Subcutaneous adipose tissue (tissue), 4 donors: ENCODE measurements around the gene ID2. TPM values are rescaled to one million over a fixed set of nuclear protein-coding genes. Genes with fewer than 3 reads are reported as not detected.

Experiments
- total RNA-seq, 4 donors: library from RNA; depleted of rRNA; stranded (reverse); fragments of >200 nt; gene quantifications; one replicate each; pipeline ENCODE4 v1.1.0, GENCODE V29; 2016
- TF ChIP-seq, protein P1 (sequence below): fragments of 450-650 bp; IDR thresholded peaks from one replicate; pipeline ENCODE4 v1.5.1; 2016; ENCODE audit warnings: low read depth, mild to moderate bottlenecking, control low read depth, antibody characterized with exemption, moderate library complexity

The ID2 gene
- total RNA-seq, 4 donors from 2014 or later = 132 to 209 (median 182) TPM

DNA sequence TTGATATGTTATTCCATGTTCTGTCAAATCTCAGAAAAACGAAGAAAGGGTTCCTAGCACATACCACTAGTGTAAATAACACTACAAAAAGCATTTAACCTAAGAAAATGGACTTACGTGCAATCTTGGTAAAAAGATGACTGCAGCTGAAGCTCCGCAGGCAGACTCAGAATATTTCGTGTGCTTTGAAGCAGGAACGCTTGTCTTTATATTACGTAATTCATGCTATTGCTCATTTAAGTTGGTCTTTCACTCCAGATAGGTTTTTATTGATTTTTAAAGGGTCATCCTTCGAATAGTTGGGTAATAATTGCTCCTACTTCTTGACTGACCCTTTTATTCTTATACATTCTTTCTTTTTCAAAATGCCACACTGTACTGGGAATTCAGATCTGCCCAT, 44.0 kb downstream of the ID2 start:
- TF ChIP-seq, protein P1, sequence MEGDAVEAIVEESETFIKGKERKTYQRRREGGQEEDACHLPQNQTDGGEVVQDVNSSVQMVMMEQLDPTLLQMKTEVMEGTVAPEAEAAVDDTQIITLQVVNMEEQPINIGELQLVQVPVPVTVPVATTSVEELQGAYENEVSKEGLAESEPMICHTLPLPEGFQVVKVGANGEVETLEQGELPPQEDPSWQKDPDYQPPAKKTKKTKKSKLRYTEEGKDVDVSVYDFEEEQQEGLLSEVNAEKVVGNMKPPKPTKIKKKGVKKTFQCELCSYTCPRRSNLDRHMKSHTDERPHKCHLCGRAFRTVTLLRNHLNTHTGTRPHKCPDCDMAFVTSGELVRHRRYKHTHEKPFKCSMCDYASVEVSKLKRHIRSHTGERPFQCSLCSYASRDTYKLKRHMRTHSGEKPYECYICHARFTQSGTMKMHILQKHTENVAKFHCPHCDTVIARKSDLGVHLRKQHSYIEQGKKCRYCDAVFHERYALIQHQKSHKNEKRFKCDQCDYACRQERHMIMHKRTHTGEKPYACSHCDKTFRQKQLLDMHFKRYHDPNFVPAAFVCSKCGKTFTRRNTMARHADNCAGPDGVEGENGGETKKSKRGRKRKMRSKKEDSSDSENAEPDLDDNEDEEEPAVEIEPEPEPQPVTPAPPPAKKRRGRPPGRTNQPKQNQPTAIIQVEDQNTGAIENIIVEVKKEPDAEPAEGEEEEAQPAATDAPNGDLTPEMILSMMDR = no peak

DNA sequence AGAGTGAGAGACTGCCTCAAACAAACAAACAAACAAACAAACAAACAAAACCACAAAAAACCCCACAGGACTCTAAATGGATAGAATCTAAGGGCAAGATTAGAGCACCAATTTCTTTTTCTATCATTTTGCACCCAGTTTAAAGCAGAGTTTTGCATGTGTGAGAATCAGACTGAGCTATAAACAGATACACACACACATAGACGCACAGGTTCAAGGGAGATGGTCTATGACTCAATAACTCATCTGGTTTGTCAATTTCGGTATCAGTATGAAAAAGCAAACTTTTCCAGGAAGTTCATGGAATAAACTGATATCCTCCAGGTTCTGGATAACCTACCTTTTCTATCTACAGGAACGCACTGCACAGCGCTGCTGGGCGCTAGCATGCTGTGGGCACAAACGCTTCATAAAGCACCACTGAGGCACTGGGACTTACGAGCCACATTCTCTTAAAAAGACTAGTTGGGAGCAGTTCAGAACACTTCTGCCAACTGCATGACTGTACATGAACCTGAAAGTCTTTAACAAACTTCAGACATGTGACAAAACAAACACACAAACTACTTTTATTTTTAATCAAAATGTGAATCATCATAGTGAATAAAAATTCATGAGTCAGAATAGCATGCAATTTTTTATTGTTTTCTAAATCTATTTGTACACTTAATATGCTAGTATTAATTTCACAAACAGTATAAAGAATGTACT, 46.6 kb downstream of the ID2 start:
- TF ChIP-seq, protein P1 = no peak

DNA sequence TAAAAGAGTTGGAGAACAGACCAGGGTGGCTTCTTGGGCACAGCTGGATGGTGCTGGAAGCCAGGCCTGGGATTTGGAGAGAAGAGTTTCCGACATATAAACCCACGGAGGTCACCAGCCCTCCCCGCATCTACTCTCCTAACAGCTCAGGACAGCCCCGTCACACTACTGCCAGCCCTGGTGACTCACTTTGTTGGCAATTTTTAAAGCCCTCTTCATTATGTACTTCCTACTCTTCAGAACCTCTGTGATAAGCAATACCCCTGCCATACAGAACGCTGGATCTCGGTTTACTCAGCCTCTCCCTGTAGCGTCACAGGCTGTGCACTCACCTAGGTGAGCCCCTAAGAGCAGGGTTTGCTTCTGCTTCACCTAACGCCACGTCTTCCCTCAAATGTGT, 48.1 kb downstream of the ID2 start:
- TF ChIP-seq, protein P1 = no peak

DNA sequence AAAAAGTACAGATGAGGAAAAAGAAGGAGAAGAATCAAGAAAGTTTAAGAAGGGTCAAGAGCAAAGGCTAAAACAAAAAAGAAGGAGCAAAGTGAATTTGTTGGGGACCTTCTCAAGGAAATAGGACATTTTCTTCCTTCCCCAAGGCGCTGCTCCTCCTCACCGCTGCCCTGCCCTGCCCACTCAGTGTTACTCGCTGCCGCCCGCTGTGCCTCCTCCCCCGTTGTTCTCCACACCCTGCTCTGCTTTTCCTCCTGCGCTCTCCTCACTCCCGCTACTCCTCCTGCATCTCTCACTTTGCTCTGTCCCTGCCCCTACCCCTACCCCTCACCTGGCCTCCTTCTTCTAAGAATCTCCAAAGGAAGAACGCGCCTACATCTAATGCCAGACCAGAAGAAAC, 50.7 kb downstream of the ID2 start:
- TF ChIP-seq, protein P1 = no peak

Other genes with a start within 250 kb of the ID2 start
- 100 to 1,000 TPM in 1 of 4 donors, 10 to 100 TPM in 3; 83.0 to 107 (median 88.9) TPM for gene KIDINS220, start 155.6 kb downstream of the ID2 start, total RNA-seq